Smooth muscle cell (in vitro differentiated cells): ENCODE measurements around the gene CLSTN2. TPM values are rescaled to one million over a fixed set of nuclear protein-coding genes. Genes with fewer than 3 reads are reported as not detected.

Experiments
- DNase-seq: peaks from one replicate; lab custom pipeline; 2025; ENCODE audit not compliant: unreplicated experiment; lab: John Stamatoyannopoulos, UW
- H2AFZ ChIP-seq: fragments of 200-600 bp; sonication (generic); 2 replicates; pipeline ENCODE4 v1.6.0; 2016; ENCODE audit warnings: antibody characterized with exemption, low read depth, mild to moderate bottlenecking
- H3F3A ChIP-seq: fragments of 200-600 bp; sonication (generic); 2 replicates; pipeline ENCODE4 v1.6.0; 2017; ENCODE audit warnings: antibody characterized with exemption, low read depth
- H3K27ac ChIP-seq: fragments of 200-600 bp; sonication (generic); 2 replicates; pipeline ENCODE4 v1.5.1; 2016; ENCODE audit warnings: low read depth, mild to moderate bottlenecking
- H3K27me3 ChIP-seq: fragments of 200-600 bp; sonication (generic); 2 replicates; pipeline ENCODE4 v1.6.1; 2016; ENCODE audit warnings: low read depth, mild to moderate bottlenecking
- H3K36me3 ChIP-seq: fragments of 200-600 bp; sonication (generic); 2 replicates; pipeline ENCODE4 v1.5.1; 2016; ENCODE audit warnings: low read depth
- H3K4me1 ChIP-seq: fragments of 200-600 bp; sonication (generic); 2 replicates; pipeline ENCODE4 v1.5.1; 2016; ENCODE audit warnings: low read depth
- H3K4me2 ChIP-seq: fragments of 200-600 bp; sonication (generic); 2 replicates; pipeline ENCODE4 v1.6.0; 2016; ENCODE audit warnings: mild to moderate bottlenecking
- H3K4me3 ChIP-seq: fragments of 200-600 bp; sonication (generic); 2 replicates; pipeline ENCODE4 v1.5.1; 2016; ENCODE audit warnings: mild to moderate bottlenecking
- H3K79me2 ChIP-seq: fragments of 200-600 bp; sonication (generic); 2 replicates; pipeline ENCODE4 v1.6.0; 2016; ENCODE audit warnings: low read depth, mild to moderate bottlenecking
- H3K9ac ChIP-seq: fragments of 200-600 bp; sonication (generic); 2 replicates; pipeline ENCODE4 v1.6.0; 2016; ENCODE audit warnings: low read depth
- H3K9me3 ChIP-seq: fragments of 200-600 bp; sonication (generic); replicated peaks from 2 replicates; pipeline ENCODE4 v1.5.1; 2016; ENCODE audit warnings: low read depth
- H4K20me1 ChIP-seq: fragments of 200-600 bp; sonication (generic); 2 replicates; pipeline ENCODE4 v1.6.0; 2016; ENCODE audit warnings: low read depth
- WGBS: methylation state at CpG from one replicate; pipeline ENCODE4 v1.1.7; 2016; ENCODE audit warnings: low lambda C conversion rate; 5-methylcytosine and 5-hydroxymethylcytosine counted together
- polyA plus RNA-seq: library from polyadenylated mRNA; unstranded; fragments of >200 nt; fragmentation: Nextera tagmentation; extraction: Ambion mirVana; gene quantifications from 2 replicates; pipeline ENCODE4 v1.2.1, GENCODE V29; 2016
- total RNA-seq: library from RNA; depleted of rRNA; stranded (reverse); fragments of >200 nt; gene quantifications from 2 replicates; pipeline ENCODE4 v1.2.3, GENCODE V29; 2014
- TF ChIP-seq, protein P1 (sequence below): fragments of 200-600 bp; sonication (generic); IDR thresholded peaks from 2 replicates; pipeline ENCODE4 v1.5.1; 2017; ENCODE audit warnings: borderline replicate concordance, mild to moderate bottlenecking, antibody characterized with exemption; ENCODE audit not compliant: insufficient read depth, poor library complexity, severe bottlenecking

The CLSTN2 gene
- total and polyA plus RNA-seq, 2 experiments from 2014 or later = 0.91 to 1.5 TPM

DNA sequence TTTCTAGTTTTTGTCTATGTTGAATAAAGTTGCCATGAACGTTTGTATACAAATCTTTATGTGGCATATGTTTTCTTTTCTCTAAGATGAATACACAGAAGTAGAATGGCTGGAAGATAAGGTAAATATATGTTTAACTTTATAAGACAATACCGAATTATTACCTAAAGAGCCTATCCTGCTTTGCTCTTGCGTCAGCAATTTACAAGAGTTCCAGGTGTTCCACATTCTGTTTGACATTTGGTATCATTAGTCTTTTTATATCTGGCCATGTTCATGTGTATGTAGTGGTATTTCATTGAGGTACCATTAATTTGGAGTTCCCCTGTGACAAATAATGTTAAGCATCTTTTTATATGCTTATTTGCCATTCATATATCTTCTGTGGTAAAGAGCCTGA is 668.8 kb downstream of the CLSTN2 start:
- H3K27me3 ChIP-seq = no peaks in the 10 kb centered on the region
- H3K27ac ChIP-seq = no peak overlapping the region
- no peaks in the 10 kb centered on the region for H3K4me1 ChIP-seq
- DNase-seq = no peak
- 81% methylated on average over 3 of the region's 3 CpGs for WGBS
- no peaks in the 10 kb centered on the region for H3K79me2 ChIP-seq
- no peak overlapping the region for H2AFZ ChIP-seq
- H3K4me2 ChIP-seq = no peak overlapping the region
- no peak overlapping the region for H3K4me3 ChIP-seq
- TF ChIP-seq, protein P1, sequence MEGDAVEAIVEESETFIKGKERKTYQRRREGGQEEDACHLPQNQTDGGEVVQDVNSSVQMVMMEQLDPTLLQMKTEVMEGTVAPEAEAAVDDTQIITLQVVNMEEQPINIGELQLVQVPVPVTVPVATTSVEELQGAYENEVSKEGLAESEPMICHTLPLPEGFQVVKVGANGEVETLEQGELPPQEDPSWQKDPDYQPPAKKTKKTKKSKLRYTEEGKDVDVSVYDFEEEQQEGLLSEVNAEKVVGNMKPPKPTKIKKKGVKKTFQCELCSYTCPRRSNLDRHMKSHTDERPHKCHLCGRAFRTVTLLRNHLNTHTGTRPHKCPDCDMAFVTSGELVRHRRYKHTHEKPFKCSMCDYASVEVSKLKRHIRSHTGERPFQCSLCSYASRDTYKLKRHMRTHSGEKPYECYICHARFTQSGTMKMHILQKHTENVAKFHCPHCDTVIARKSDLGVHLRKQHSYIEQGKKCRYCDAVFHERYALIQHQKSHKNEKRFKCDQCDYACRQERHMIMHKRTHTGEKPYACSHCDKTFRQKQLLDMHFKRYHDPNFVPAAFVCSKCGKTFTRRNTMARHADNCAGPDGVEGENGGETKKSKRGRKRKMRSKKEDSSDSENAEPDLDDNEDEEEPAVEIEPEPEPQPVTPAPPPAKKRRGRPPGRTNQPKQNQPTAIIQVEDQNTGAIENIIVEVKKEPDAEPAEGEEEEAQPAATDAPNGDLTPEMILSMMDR = no peak
- H3K36me3 ChIP-seq = peaks cover 3% of the 10 kb centered on the region
- no peaks in the 10 kb centered on the region for H3F3A ChIP-seq
- no peaks in the 10 kb centered on the region for H3K9me3 ChIP-seq
- no peak overlapping the region for H3K9ac ChIP-seq
- no peaks in the 10 kb centered on the region for H4K20me1 ChIP-seq

DNA sequence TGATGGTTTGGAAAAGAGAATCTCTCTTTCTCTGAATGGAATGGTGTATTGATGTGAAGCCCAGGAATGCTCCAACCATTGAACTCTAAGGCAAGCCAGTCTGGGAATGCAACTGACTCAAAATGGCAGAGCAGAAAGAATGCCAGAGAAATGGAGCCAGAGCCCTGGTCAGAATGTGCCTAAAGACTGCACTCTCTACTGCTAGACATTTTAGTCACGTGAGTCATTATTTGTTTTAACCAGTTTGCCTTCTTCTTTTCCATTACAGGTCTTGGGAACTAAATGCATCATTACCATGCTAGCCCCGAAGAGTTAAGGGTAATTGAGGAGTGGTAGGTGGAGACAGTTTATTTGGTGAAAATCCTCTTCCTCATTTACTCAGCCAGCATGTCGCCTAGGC is 675.6 kb downstream of the CLSTN2 start:
- peaks cover 3% of the 10 kb centered on the region for H3K36me3 ChIP-seq

DNA sequence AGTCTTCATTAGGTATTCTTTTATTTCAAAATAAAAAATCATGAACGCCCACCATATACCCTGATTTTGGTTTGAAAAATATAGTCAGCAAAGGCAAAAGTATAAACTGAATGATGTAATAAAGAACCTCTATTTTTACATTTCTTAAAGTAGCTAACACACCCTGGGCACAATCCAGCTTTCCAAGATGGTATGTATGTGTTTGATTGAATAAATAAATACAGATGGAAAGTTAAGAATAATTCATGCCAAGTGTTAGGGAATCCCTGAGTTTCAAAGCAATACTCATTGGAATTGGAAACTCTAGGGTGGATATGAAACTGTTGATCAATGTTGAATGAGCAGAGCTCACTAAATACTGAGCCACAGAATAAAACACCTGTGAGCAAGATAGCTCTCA is 679.0 kb downstream of the CLSTN2 start:
- no peak overlapping the region for H3K27ac ChIP-seq
- TF ChIP-seq, protein P1 = no peak
- no peaks in the 10 kb centered on the region for H3K9me3 ChIP-seq
- no peaks in the 10 kb centered on the region for H3K79me2 ChIP-seq
- no peaks in the 10 kb centered on the region for H3K4me1 ChIP-seq
- 94% methylated on average over 1 of the region's 1 CpG for WGBS
- no peak for DNase-seq
- H4K20me1 ChIP-seq = no peaks in the 10 kb centered on the region
- H2AFZ ChIP-seq = no peak overlapping the region
- no peak overlapping the region for H3K4me3 ChIP-seq
- H3K9ac ChIP-seq = no peak overlapping the region
- H3F3A ChIP-seq = no peaks in the 10 kb centered on the region
- H3K36me3 ChIP-seq = no peaks in the 10 kb centered on the region
- no peaks in the 10 kb centered on the region for H3K27me3 ChIP-seq
- no peak overlapping the region for H3K4me2 ChIP-seq

More for the DNA sequence above, 675.6 kb downstream of the CLSTN2 start:
- Histone ChIP-seq H3K4me2 (peak overlapping the region; percentile 16), H3K27ac (peak overlapping the region; percentile 35), H2AFZ (no peak overlapping the region), H3K4me3 (no peak overlapping the region), H3K9me3 (no peaks in the 10 kb centered on the region), H3F3A (no peaks in the 10 kb centered on the region), H3K4me1 (no peaks in the 10 kb centered on the region), H4K20me1 (no peaks in the 10 kb centered on the region), H3K9ac (no peak overlapping the region), H3K79me2 (no peaks in the 10 kb centered on the region), H3K27me3 (no peaks in the 10 kb centered on the region)
- DNase-seq = no peak
- TF ChIP-seq, protein P1 = no peak
- WGBS = 32% methylated on average over 3 of the region's 3 CpGs

DNA sequence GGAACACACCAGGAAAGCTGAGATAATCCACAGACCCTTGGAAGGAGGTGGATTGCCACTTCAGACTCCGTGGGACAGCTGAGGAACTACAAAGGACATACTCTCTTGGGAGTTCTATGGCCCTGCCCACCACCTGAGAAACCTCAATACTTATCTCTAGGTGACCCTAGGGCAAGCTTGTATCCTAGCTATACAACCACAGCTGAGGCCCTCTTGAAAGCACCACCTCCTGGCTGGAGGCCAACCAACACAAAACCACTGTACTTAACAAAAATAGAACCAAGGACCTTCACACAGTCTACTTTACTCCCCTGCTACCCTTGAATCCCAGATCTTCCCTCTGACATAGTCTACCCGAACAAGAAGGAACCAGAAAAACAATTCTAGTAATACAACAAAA is 682.1 kb downstream of the CLSTN2 start:
- H3F3A ChIP-seq = no peaks in the 10 kb centered on the region
- no peaks in the 10 kb centered on the region for H4K20me1 ChIP-seq
- WGBS = 90% methylated on average over 2 of the region's 2 CpGs
- H3K79me2 ChIP-seq = no peaks in the 10 kb centered on the region
- H3K27ac ChIP-seq = no peak overlapping the region
- H2AFZ ChIP-seq = no peak overlapping the region
- no peaks in the 10 kb centered on the region for H3K4me1 ChIP-seq
- H3K27me3 ChIP-seq = no peaks in the 10 kb centered on the region
- H3K4me2 ChIP-seq = no peak overlapping the region
- TF ChIP-seq, protein P1 = no peak
- no peak overlapping the region for H3K4me3 ChIP-seq
- no peak for DNase-seq
- H3K9ac ChIP-seq = no peak overlapping the region
- H3K9me3 ChIP-seq = no peaks in the 10 kb centered on the region
- no peaks in the 10 kb centered on the region for H3K36me3 ChIP-seq
